Medulla oblongata (tissue), 1 donor: ENCODE results near the gene XPR1.

ENCODE experiments used
- DNase-seq: peaks from one replicate; pipeline ENCODE4 v3.0.0-alpha.2; 2015; ENCODE audit errors: extremely low spot score

The XPR1 gene

GRCh38 chr1:180892272-180892671 is 260.4 kb downstream of the XPR1 start:
- DNase-seq: no peak

- no peak for DNase-seq
Measured at GRCh38 chr1:180892675-180893074, 260.9 kb downstream of the XPR1 start.

- no peak for DNase-seq
Measured at GRCh38 chr1:180893614-180894013, 261.8 kb downstream of the XPR1 start.

GRCh38 chr1:180896161-180896560 is 264.3 kb downstream of the XPR1 start:
- DNase-seq: no peak

GRCh38 chr1:180898441-180899219 is 266.8 kb downstream of the XPR1 start:
- DNase-seq: no peak

GRCh38 chr1:180899262-180899661 is 267.4 kb downstream of the XPR1 start:
- DNase-seq: no peak

GRCh38 chr1:180901076-180901990 is 269.5 kb downstream of the XPR1 start:
- no peak for DNase-seq

- no peak for DNase-seq
Measured at GRCh38 chr1:180902541-180902940, 270.7 kb downstream of the XPR1 start.

- no peak for DNase-seq
Measured at GRCh38 chr1:180905927-180906326, 274.1 kb downstream of the XPR1 start.

GRCh38 chr1:180906511-180906910 is 274.7 kb downstream of the XPR1 start:
- no peak for DNase-seq

- no peak for DNase-seq
Measured at GRCh38 chr1:180907313-180908055, 275.7 kb downstream of the XPR1 start.

GRCh38 chr1:180908074-180908765 is 276.4 kb downstream of the XPR1 start:
- DNase-seq: no peak

GRCh38 chr1:180909005-180909414 is 277.2 kb downstream of the XPR1 start:
- no peak for DNase-seq

- DNase-seq: no peak
Measured at GRCh38 chr1:180909462-180909976, 277.7 kb downstream of the XPR1 start.

- DNase-seq: peak; percentile 10
Measured at GRCh38 chr1:180911640-180912191, 279.9 kb downstream of the XPR1 start.

- no peak for DNase-seq
Measured at GRCh38 chr1:180912211-180912800, 280.5 kb downstream of the XPR1 start.

- peak; percentile 35 for DNase-seq
Measured at GRCh38 chr1:180912801-180913565, 281.2 kb downstream of the XPR1 start, which contains the start of gene KIAA1614. TSS of gene KIAA1614 (plus strand) at chr1:180912897. CDS start at chr1:180913244, 347 bp downstream.

GRCh38 chr1:180915426-180915965 is 283.7 kb downstream of the XPR1 start:
- DNase-seq: no peak
